ENCODE measurements around the gene CYBA.

Gene CYBA

DNA sequence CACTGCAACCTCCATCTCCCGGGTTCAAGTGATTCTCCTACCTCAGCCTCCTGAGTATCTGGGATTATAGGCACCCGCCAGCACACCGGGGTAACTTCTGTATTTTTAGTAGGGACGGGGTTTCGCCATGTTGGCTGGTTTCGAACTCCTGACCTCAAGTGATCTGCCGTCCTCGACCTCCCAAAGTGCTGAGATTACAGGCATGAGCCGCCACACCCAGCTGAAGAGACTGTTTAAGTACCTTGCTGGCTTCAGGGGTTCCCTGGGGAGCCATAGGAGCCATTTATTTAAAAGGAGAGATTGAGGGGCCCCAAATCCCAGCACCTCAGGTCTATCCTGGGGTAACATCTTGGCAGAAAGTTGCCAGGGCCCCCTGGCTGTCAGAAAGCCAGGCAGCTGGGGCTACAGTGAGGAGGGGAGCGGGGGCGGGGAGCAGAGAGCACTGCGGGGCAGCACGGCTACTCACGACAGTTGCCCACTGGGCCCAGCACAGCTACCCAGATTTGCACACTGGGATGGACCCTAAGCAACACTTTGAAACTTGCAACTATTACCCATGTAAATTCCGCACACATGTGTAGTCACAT is 33.8 kb upstream of the CYBA start:
- no peaks in the 10 kb centered on the region for H3K36me3 ChIP-seq (ENCODE audit: control insufficient read depth, insufficient read depth, low read length)
- H3K27me3 ChIP-seq (ENCODE audit: control insufficient read depth, insufficient read depth, low read length): peaks cover 50% of the 10 kb centered on the region
- no peak overlapping the region for H3K4me3 ChIP-seq (ENCODE audit: low read length)
- H3K4me1 ChIP-seq (ENCODE audit: control insufficient read depth, insufficient read depth, low read length): peaks cover 27% of the 10 kb centered on the region
- no peaks in the 10 kb centered on the region for H3K9me3 ChIP-seq (ENCODE audit: control insufficient read depth, low read length)
- H3K9ac ChIP-seq (ENCODE audit: low read length): no peak overlapping the region

DNA sequence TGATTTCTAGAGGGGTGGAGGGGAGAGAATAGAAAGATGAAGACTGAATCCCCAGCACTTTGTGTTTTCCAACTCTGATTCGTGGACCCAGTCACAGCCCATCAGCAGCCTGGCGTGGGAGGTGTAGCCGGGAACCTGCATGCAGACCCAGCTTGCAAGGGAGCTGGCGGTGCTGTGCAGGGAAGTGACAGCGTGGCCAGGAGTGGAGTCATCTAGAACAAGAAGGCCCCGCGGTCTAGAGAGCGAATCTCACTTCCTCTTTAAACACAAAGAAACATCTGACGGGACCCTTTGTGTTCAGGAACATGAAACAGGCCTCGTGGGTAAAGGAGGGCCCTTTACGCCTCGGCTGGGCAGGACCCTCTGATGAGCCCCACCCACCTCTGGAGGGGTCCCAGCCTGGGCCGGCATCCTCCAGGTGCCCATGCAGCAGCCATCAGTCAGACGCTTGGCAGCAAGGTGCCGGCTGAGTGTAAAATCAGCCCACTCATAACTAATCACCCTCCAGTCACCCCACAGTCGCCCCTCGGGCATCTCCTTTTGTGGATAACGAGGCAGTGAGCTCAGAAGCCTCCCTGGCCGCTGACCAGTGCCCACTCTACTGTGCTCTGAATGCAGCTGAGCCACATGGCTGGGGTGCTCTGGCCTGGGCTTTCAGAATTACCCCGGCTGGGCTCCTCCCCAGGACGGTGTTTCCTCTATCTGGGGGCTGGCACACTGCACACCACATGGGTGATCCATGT is 31.0 kb upstream of the CYBA start:
- H3K27me3 ChIP-seq (ENCODE audit: control insufficient read depth, insufficient read depth, low read length): peaks cover 66% of the 10 kb centered on the region
- H3K4me3 ChIP-seq (ENCODE audit: low read length): no peak overlapping the region

DNA sequence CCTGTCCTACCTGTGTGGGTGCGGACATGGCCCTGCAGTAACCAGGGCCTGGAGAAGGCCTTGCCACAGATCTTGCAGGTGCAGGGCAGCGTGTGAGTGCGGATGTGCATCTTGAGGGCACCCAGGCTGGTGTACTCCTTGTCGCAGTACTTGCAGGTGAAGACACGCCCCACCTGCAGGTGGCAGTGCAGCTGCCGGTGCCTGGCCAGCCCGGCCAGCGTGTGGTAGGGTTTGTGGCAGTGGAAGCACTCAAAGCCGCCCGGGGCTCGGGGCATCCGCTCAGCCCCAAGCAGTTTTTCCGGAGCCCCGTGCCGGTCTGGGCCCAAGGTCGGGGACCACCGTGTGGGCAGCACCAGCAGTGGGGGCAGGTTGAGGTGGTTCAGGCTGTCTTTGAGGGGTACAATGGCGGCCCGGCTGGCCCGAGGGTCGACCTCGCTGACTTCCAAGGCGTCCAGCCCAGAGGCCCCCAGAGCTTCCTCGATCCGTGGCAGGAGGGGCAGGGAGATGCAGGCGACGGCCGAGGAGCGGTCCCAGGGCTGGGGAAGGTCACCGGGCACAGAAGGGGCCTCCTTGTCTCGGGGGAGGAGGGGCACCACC is 30.3 kb upstream of the CYBA start:
- peaks cover 66% of the 10 kb centered on the region for H3K27me3 ChIP-seq (ENCODE audit: control insufficient read depth, insufficient read depth, low read length)
- H3K4me3 ChIP-seq (ENCODE audit: low read length): no peak overlapping the region
- no peak overlapping the region for H3K9ac ChIP-seq (ENCODE audit: low read length)

More for the DNA sequence above, 31.0 kb upstream of the CYBA start:
- Histone ChIP-seq H3K4me1 (ENCODE audit: control insufficient read depth, insufficient read depth, low read length) (peaks cover 11% of the 10 kb centered on the region), H3K9ac (ENCODE audit: low read length) (no peak overlapping the region), H3K9me3 (ENCODE audit: control insufficient read depth, low read length) (no peaks in the 10 kb centered on the region), H3K36me3 (ENCODE audit: control insufficient read depth, insufficient read depth, low read length) (no peaks in the 10 kb centered on the region)

DNA sequence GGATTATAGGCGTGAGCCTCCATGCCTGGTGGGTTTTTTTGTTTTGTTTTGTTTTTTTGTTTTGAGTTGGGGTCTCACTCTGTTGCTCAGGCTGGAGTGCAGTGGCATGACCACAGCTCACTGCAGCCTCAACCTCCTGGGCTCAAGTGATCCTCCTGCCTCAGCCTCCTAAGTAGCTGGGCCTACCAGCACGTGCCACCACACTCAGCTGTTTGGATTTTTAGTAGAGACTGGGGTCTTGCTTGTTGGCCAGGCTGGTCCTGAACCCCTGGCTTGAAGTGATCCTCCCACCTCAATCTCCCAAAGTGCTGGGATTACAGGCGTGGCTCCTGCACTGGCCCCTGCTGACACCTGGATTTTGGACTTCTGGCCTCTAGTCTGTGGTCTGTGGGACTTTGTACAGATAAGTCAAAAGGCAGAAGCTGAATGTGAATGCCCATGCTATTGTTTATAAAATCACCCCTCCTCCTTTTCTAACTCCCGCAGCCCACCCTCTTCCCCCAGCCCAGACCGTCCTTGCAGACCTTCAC is 29.8 kb upstream of the CYBA start:
- Histone ChIP-seq H3K9me3 (ENCODE audit: control insufficient read depth, low read length) (no peaks in the 10 kb centered on the region), H3K27me3 (ENCODE audit: control insufficient read depth, insufficient read depth, low read length) (peaks cover 61% of the 10 kb centered on the region), H3K36me3 (ENCODE audit: control insufficient read depth, insufficient read depth, low read length) (no peaks in the 10 kb centered on the region), H3K9ac (ENCODE audit: low read length) (no peak overlapping the region), H3K4me3 (ENCODE audit: low read length) (no peak overlapping the region), H3K4me1 (ENCODE audit: control insufficient read depth, insufficient read depth, low read length) (peaks cover 2% of the 10 kb centered on the region)

More for the DNA sequence above, 30.3 kb upstream of the CYBA start:
- peaks cover 8% of the 10 kb centered on the region for H3K4me1 ChIP-seq (ENCODE audit: control insufficient read depth, insufficient read depth, low read length)
- no peaks in the 10 kb centered on the region for H3K9me3 ChIP-seq (ENCODE audit: control insufficient read depth, low read length)
- no peaks in the 10 kb centered on the region for H3K36me3 ChIP-seq (ENCODE audit: control insufficient read depth, insufficient read depth, low read length)

DNA sequence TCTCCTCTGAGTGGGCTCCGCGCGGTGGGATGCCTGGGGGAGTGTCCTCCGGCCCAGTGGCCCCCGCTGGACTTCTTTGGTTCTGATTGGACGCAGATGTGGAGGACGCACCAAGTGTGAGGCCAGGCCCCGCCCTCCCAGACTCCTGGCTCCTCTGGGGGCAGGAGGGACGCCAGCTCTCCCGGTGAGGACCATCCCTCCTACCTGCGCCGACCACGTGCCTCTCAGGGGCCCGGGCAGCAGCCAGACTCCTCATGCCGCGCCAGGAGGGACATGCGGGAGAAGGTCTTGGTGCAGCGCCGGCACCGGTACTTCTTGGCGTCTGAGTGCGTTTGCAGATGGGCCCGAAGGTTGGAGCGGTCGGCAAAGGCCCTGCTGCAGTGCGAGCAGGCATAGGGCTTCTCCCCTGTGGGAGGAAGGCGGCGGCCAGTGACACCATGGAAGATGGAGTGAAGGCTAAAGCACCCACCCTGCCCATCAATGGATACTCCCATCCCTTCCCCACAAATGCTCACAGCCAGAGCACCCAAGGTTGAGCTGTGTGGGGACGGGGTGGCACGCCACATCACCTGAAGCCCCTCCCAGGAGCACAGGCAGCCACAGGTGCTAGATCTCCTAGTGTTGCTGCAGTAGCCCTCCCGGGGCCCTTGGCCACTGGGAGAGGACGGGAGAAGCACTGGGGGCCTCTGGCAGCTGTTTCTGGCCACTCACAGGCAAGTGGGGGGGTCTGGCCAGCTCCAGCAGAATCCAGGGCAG is 27.5 kb upstream of the CYBA start:
- Histone ChIP-seq H3K4me3 (ENCODE audit: low read length) (no peak overlapping the region), H3K9me3 (ENCODE audit: control insufficient read depth, low read length) (no peaks in the 10 kb centered on the region), H3K36me3 (ENCODE audit: control insufficient read depth, insufficient read depth, low read length) (no peaks in the 10 kb centered on the region), H3K4me1 (ENCODE audit: control insufficient read depth, insufficient read depth, low read length) (no peaks in the 10 kb centered on the region), H3K27me3 (ENCODE audit: control insufficient read depth, insufficient read depth, low read length) (peaks cover 40% of the 10 kb centered on the region), H3K9ac (ENCODE audit: low read length) (no peak overlapping the region)

DNA sequence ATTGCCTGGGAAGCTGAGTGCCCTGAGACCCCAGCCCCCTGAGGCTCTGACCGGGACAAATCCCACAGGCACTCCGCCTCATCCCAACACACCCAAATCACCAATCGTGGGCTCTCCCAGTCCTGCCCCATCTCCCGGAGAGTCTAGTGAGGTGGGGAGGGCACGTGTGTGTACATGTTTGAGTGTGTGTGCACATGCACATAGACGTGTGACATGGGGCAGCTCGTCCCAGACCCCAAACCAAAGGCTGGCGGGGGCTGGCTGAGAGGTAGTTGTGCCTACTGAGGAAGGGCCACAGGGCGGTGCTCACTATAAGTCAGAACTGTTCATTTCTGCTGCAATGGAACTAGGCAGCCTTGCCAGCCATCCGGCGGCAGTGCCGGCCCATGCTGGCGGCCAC is 26.9 kb upstream of the CYBA start:
- no peaks in the 10 kb centered on the region for H3K9me3 ChIP-seq (ENCODE audit: control insufficient read depth, low read length)
- no peak overlapping the region for H3K4me3 ChIP-seq (ENCODE audit: low read length)
- H3K36me3 ChIP-seq (ENCODE audit: control insufficient read depth, insufficient read depth, low read length): no peaks in the 10 kb centered on the region
- H3K4me1 ChIP-seq (ENCODE audit: control insufficient read depth, insufficient read depth, low read length): no peaks in the 10 kb centered on the region
- peaks cover 40% of the 10 kb centered on the region for H3K27me3 ChIP-seq (ENCODE audit: control insufficient read depth, insufficient read depth, low read length)
- no peak overlapping the region for H3K9ac ChIP-seq (ENCODE audit: low read length)

DNA sequence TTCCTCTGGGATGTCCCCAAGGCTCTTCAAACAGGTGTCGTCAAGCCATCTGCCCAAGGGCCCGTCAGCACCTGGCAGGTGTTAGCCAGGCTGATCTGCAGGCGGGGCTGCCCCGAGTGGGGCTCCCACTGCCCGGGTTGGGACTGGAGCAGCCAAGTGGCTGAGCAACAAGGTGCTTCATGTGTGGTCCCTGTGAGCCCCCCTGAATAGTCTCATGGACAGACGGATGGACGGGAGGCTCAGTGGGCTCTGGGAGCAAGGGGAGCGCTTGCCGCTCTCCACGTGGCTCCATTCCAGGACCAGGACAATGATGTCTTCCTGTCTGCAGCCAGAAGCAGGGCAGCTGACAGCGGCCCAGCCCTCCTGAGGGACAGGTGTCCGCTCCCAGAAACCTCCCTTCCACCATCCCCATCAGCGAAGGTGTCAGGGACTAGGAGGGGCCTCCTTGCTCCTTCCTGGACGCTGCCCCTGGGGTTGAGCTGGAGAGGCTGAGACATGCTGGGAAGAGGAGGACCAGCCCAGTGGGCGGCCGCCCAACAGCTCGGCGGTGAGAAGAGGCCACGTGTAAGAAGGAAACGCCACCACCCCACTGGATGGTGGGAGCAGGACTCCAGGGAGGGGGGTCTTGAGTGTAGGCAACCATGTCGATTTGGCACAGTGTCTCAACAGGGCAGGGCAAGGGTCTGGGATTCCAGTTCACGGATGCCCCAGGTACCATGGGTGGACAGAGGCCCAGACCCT is 25.8 kb upstream of the CYBA start:
- H3K4me3 ChIP-seq (ENCODE audit: low read length): no peak overlapping the region
- no peak overlapping the region for H3K9ac ChIP-seq (ENCODE audit: low read length)
- H3K9me3 ChIP-seq (ENCODE audit: control insufficient read depth, low read length): no peaks in the 10 kb centered on the region
- H3K4me1 ChIP-seq (ENCODE audit: control insufficient read depth, insufficient read depth, low read length): no peaks in the 10 kb centered on the region
- no peaks in the 10 kb centered on the region for H3K36me3 ChIP-seq (ENCODE audit: control insufficient read depth, insufficient read depth, low read length)
- peaks cover 33% of the 10 kb centered on the region for H3K27me3 ChIP-seq (ENCODE audit: control insufficient read depth, insufficient read depth, low read length)

DNA sequence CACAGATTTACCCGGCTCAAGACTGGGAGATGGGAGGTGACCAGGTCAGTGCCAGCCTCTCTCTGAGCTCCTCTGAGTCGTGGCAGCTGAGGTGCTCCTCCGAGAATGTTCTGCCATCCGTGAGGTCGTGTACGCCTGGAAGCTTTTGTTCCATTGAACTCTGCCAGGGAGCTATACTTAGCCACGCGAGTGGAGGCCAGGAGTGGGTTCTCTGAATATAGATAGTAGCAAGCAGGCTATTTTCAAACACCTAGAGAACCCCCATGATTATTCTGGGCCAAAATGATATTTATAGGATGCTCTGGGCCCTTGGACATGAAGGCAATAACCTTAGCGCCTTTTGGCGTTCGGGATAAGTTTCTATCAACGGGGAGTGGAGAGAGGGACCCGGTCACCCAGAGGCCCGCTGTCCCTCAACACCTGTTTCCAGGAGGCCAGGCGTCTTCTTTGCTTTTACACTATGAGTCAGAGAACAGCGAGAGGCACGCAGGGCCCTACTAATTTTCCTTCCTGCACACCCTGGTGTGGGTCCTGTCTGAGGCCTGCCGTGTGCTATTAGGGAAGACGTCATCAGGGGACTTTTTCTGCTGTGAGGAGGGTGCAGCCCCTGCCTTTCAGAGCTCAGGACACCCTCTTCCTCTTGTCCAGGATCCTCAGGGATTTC is 23.0 kb upstream of the CYBA start:
- H3K27me3 ChIP-seq (ENCODE audit: control insufficient read depth, insufficient read depth, low read length): peaks cover 22% of the 10 kb centered on the region
- H3K4me3 ChIP-seq (ENCODE audit: low read length): no peak overlapping the region
- H3K9ac ChIP-seq (ENCODE audit: low read length): no peak overlapping the region
- no peaks in the 10 kb centered on the region for H3K36me3 ChIP-seq (ENCODE audit: control insufficient read depth, insufficient read depth, low read length)
- no peaks in the 10 kb centered on the region for H3K9me3 ChIP-seq (ENCODE audit: control insufficient read depth, low read length)
- no peaks in the 10 kb centered on the region for H3K4me1 ChIP-seq (ENCODE audit: control insufficient read depth, insufficient read depth, low read length)

DNA sequence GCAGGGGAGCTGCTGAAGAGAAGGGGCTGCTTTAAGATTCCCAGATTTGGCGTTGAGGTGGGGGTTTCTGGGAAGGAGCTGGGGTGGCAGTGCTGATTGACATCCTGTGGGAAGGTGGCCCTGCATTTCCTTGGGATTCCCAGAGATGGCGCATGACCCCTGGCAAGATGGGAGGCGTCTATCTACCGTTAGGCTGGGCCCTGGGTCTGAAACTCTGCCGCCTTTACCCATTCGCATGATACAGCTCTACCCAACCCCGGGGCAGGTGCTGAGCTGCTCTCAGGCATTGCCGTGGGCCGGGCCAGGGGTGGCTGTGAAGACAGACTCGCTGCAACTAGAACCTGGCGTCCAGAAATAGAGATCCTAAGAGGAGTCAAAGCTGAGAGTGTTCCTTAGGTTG is 21.9 kb upstream of the CYBA start:
- H3K9me3 ChIP-seq (ENCODE audit: control insufficient read depth, low read length): no peaks in the 10 kb centered on the region
- H3K4me1 ChIP-seq (ENCODE audit: control insufficient read depth, insufficient read depth, low read length): no peaks in the 10 kb centered on the region
- no peaks in the 10 kb centered on the region for H3K36me3 ChIP-seq (ENCODE audit: control insufficient read depth, insufficient read depth, low read length)
- H3K27me3 ChIP-seq (ENCODE audit: control insufficient read depth, insufficient read depth, low read length): peaks cover 11% of the 10 kb centered on the region
- no peak overlapping the region for H3K4me3 ChIP-seq (ENCODE audit: low read length)
- H3K9ac ChIP-seq (ENCODE audit: low read length): no peak overlapping the region

DNA sequence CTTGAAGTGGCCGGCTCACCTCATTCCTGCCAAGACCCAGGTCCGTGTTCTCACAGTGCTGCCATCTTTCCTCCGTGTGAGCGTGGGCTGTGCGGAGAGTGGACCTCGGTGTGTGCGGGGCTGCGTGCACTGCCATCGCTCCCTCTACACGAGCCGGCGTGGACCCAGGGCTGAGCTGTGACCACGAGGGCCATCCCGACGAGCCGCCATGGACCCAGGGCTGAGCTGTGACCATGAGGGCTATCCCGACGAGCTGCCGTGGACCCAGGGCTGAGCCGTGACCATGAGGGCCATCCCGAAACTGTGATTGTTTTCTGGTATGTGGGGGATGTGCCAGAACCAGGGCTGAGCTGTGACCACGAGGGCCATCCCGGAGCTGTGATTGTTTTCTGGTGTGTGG is 21.0 kb upstream of the CYBA start:
- Histone ChIP-seq H3K27me3 (ENCODE audit: control insufficient read depth, insufficient read depth, low read length) (peaks cover 2% of the 10 kb centered on the region), H3K9ac (ENCODE audit: low read length) (no peak overlapping the region), H3K4me1 (ENCODE audit: control insufficient read depth, insufficient read depth, low read length) (no peaks in the 10 kb centered on the region), H3K4me3 (ENCODE audit: low read length) (no peak overlapping the region), H3K36me3 (ENCODE audit: control insufficient read depth, insufficient read depth, low read length) (no peaks in the 10 kb centered on the region), H3K9me3 (ENCODE audit: control insufficient read depth, low read length) (no peaks in the 10 kb centered on the region)

DNA sequence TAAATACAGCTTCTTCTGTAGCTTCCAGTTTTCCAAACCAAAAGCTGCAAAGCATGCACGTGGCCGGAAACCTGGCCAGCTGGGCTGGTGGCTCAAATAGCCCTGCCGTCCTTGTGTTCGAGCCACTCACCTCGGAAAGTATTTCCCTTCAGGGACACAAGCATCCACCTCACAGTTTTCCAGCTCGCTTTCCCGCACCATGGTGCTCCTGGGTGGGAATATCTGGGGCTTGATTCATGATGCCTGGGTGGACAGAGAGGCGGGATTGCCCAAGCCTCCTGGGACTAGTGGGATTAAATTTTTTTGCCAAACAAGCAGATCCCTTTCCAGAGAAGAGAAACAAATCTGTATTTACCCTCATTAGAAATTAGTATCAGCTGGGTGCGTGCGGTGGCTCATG is 19.1 kb upstream of the CYBA start:
- Histone ChIP-seq H3K4me1 (ENCODE audit: control insufficient read depth, insufficient read depth, low read length) (no peaks in the 10 kb centered on the region), H3K9me3 (ENCODE audit: control insufficient read depth, low read length) (no peaks in the 10 kb centered on the region), H3K36me3 (ENCODE audit: control insufficient read depth, insufficient read depth, low read length) (no peaks in the 10 kb centered on the region), H3K27me3 (ENCODE audit: control insufficient read depth, insufficient read depth, low read length) (no peaks in the 10 kb centered on the region), H3K4me3 (ENCODE audit: low read length) (no peak overlapping the region), H3K9ac (ENCODE audit: low read length) (no peak overlapping the region)
